Frontal cortex (tissue), 4 donors: ENCODE measurements around the gene MYO18B. TPM values are rescaled to one million over a fixed set of nuclear protein-coding genes. Genes with fewer than 3 reads are reported as not detected.

Source experiments
- DNase-seq, 2 donors: peaks; one replicate each; pipeline ENCODE4 v3.0.0; 2012; ENCODE audit warnings: low spot score in 2 of 2
- FAIRE-seq: peaks from 2 replicates; lab custom pipeline; 2012; peaks lifted over from hg19 to GRCh38; lab: Jason Lieb, UNC
- total RNA-seq: library from RNA; depleted of rRNA; stranded (reverse); fragments of >200 nt; gene quantifications from one replicate; pipeline ENCODE4 v1.2.3, GENCODE V29; 2014
- donor health status: control.
- donor health status: control.
- donor health status: control.

The MYO18B gene
- total RNA-seq, 1 donor from 2014 or later, result not detected

DNA sequence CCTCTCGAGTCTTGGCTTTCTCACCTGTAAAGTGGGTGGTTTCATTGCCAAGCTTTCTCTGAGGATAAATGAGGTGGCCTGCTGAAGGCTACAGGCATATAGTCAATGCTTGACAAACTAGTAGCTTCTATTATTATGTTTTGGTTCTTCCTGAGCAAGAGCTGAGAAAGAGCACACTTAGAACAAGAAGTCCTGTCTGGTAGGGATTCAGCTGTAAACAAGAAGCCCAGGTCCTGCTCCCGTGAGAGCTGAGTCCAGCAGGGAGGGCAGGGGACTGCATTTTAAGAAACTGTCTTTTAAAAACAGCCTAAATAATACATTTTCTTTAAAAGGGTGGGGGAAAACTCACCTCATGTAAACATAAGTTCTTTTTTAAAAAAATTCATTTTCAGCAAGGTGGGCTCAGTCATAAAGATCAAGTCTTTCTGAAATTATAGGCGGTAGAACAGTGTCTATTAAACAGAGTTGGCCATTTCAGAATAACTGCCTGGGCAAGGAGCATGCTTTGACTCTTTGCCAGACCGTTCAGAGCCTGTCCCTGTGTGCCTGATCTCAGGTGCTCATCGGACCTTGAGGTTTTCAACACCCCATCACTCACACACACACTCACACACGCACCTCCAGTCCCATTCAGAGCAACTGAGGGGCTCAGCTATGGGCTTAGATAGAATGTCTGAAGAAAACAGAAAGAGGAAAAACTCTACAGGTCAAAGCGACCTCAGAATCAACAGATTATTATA is 29.2 kb upstream of the MYO18B start:
- no peak for DNase-seq
- FAIRE-seq, result no peak

DNA sequence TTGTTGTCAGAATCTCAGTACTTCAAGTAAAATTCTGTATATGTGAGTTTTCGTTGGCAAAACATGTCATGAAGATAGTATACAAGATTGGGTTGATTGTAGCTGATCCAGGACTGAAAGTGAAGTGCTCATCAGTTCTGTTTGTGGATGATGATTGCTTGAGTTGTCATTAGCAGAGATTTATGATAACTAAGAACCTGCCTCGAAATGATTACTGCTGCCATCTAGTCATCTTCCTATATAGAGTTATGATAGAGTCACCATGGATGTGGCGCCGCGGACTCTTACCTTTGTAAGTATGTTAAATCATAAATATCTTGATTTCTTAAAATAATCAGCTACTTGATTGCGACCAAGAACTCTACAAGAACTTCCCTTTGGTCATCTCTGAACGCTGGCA is 27.9 kb upstream of the MYO18B start:
- DNase-seq (no peak), FAIRE-seq (no peak)

DNA sequence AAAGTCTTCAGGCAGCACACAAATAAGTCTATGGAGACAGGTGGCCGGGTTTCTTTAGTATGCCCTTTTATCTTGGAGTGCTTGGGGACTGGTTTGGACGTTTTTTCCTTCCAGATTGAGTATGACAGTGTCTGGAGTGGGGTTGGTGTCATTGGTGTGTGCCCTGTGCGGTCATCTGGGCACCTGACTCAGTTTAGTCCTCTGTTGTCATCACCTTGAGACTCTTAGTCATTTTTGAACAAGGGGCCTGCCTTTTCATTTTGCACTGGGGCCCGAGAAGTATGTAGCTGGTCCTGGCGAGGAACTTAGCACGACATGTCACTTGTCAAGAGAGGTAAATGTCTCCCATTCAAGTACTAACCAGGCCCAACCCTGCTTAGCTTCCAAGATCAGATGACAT is 27.2 kb upstream of the MYO18B start:
- FAIRE-seq (no peak), DNase-seq (no peak)

DNA sequence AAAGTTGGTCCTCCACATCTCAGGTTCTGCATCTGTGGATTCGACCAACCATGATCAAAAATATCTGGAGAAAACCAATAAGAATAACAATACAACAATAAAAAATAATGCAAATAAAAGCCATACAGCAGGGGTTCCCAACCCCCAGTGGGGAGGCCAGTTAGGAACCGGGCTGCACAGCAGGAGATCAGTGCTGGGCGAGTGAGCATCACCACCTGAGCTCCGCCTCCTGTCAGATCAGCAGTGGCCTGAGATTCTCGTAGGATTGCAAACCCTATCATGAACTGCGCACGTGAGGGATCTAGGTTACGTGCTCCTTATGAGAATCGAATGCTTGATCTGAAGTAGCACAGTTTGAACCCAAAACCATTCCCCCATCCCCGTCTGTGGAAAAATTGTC is 25.4 kb upstream of the MYO18B start:
- DNase-seq (no peak), FAIRE-seq (no peak)

DNA sequence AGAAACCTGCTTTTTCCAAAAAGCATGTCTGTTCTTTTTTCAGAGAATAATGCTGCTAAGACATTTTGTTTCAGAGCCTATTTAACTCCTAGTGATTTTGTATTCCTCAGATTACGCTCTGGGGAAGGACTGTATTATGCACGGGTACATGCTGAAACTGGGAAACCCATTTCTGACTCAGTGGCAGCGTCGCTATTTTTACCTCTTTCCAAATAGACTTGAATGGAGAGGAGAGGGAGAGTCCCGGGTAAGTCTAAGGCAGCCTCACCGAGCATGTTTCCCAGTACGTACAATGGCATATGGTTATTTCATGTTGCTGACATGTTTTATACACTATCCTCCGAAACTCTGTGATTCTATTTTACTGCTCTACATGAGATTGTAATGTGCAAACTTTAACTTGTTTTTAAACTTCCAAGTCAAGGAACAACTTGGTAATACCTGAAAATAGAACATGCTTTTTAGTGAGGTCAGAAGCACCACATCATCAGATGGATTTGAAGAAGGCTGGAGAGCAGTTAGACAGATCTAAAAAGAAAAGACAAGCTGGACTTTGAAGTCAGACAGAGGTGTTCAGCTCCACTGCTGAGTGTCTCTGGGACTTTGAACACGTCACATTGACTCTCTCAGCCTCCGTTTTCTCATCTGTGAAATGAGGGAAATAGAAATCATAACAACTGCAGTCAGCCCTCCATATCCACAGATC is 23.7 kb upstream of the MYO18B start:
- no peak for DNase-seq
- FAIRE-seq, result no peak

DNA sequence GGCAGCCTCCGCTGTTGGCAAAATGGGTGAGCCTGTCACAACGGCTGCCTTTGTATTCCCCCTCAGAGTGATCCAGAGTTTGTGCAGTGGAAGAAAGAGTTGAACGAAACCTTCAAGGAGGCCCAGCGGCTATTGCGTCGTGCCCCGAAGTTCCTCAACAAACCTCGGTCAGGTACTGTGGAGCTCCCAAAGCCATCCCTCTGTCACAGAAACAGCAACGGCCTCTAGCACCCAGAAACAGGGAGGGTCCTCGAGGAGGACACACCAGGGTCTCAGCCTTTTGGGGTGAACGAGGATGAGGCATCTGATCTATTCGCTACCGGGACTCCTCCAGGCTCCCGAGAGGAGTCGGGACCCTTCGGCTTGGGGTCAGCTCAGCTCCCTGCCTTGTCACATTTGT is 19.8 kb upstream of the MYO18B start:
- no peak for FAIRE-seq
- no peak for DNase-seq

DNA sequence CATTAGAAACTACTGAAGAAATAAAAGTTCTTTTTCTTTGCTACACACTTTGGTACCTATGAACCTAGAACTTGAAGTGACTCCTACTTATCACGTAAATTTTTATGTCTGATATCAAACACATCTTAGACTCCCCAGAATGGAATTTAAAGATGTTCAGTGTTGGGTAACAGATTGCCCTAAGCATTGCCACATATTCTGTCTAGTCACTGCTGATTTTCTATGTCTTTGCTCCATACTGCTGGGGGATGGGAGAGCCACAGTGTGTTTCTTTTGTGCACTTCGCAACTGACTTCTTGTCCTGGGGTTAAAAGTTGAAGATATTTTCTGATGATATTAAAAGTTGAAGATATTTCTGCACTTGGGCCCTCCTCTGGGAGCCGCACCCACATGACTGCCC is 19.4 kb upstream of the MYO18B start:
- no peak for FAIRE-seq
- DNase-seq, result no peak

GRCh38 chr22:25726241-25726640 is 15.7 kb upstream of the MYO18B start:
- no peak for FAIRE-seq
- DNase-seq, result no peak

DNA sequence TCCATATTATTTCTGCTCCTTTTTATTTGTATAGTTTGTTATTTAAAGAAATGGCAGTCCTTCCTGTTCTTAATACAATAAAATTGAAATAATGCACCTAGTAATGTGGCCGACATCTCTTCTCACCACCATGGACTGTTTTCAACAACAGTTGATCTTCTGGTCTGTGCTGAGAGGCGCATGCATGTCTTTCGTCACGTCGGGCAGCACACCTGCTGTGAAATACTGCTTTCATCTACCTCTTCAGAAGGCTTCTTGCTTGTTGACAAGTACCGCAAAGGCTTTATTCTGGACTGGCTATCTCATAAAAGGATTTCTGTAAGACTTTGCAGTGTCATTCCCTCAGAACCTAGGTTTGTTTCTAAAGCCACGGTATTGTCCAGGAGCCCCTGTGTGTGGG is 13.9 kb upstream of the MYO18B start:
- no peak for FAIRE-seq
- DNase-seq, result no peak

- no peak for FAIRE-seq
- DNase-seq, result no peak
Measured at GRCh38 chr22:25729016-25729995, 12.7 kb upstream of the MYO18B start.

DNA sequence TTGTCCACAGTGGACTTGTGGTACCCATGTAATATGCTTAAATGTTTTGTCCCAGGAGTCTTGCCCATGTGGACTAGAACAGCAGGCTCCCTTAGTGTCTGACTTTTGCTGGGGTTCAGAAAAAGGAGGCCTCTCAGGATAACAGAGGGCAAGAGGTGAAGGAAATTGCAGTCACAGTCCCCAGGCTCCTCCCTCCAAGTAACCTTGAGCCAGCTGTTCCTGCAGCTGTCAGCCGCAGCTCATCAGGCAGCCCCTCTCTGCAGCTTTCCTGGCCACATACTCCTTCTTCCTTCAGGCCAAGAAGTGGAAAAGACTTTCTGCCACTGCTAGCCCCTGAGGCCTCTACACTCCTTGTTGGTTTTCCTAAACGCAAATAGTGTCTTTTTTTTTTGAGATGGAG is 6.3 kb upstream of the MYO18B start:
- FAIRE-seq, result no peak
- no peak for DNase-seq

DNA sequence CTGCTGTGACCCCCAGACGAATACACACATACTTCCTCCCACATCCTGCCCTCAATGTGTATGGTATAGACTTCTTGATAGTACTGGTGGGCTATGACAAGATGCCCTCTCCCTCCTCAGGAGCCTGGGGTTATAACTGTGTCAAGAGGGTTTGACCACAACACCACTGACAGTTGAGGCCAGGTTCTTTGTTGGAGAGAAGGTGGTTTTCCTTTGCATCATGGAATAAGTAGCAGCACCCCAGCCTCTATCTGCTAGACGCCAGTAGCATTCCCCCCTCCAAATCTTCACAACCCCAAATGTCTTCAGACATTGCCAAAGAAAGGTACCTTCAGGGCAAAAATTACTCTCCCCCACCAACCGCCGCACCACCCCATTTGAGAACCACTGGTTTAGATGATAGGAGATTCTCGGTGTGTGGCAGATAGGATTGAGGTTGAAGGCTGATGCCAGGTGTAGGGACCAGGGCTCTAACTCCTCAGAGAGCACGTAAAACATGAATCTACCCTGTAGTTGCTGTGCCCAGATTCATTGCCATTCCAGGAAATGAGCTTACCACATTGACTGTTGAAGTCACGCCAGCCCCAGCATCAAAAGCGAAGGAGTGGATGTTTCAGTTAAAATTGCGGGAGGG is 5.5 kb upstream of the MYO18B start:
- FAIRE-seq (no peak), DNase-seq (no peak)

- DNase-seq (no peak), FAIRE-seq (no peak)
Measured at GRCh38 chr22:25739659-25740344, 2.2 kb upstream of the MYO18B start.

DNA sequence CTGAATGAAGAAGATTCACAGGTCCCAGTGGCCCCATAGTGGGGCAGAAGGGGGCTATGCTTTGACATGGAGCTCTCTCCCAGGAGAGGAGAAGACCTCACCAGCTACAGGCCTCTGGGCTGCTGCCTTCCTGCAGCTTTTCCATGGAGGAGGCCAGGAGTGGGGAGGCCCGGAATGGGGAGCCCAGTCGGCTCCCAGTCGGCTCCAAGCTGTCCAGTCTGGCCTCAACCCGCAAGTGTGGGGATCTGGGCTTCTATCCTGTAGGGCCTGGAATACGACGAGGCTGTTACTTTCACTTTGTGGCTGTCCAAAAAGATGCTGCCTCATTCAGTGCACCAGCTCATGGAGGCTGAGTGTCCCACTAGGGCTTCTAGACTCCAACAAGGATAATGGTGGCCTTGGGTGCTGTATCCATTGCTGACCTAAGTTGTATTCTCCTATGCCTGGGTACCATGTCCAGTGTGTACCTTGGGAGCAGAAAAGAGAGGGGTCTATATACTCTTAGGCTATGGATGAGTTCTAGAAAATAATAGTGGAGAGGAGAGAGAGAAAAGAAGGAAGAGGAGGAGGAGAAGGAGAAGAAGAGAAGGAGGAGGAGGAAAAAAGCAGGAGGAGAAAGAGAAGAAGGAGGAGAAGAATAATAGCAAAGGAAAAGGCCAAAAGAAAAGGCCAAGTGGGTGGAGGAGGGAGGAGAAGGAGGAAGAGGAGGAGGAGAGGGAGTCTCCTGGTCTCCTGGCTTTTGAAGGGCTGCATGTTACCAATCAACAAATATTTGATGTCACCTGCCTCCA is 1.1 kb downstream of the MYO18B start:
- DNase-seq (no peak), FAIRE-seq (no peak)

DNA sequence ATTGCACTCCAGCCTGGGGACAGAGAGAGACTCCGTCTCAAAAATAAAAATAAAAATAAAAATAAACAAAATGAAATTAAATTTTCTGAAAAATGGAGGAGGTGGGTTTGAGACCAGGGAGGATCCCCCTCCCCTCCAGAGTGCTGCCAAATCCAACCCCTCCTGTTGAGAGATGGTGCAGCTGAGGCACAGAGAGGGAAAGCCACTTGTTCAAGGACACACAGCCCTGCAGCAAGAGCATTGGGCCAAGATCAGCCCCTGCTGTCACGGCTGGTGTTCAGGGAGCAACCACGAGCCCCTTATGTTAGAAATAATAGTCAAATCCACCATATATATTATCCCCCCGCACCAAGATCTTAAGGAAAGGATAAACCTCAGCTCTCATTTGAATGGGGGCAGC is 2.7 kb downstream of the MYO18B start:
- DNase-seq, result no peak
- FAIRE-seq, result no peak

DNA sequence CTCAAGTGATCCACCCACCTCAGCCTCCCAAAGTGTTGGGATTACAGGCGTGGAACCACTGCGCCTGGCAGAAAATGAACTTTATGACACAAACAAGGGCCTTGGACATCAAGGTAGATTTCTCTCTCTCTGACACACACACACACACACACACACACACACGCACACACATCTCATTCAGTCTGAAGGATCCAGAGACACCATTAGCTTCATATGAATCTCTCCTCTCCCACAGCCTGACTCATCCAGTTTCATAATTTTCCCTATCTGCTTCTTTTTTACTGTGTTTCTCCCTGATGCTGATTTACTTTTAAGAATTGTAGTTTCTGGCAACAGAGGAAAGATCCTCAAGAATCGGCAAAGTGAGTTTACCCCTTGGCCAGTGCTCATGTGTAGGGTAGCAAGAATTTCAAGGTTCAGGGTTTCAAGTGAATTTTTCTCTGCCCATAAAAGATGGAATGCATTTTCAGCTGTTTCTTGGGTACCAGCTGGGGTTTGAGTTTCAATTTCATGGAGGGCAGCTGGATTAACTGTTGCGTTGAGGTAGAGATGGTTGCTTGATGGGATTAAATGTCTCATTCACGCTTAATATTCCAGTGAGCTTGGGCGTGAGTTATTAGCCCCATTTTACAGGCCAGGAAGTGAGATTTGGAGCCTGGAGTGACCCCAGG is 3.5 kb downstream of the MYO18B start:
- DNase-seq, result no peak
- no peak for FAIRE-seq

- FAIRE-seq, result no peak
- no peak for DNase-seq
Measured at GRCh38 chr22:25746012-25746373, 4.0 kb downstream of the MYO18B start.

GRCh38 chr22:25747245-25747944 is 5.4 kb downstream of the MYO18B start:
- no peak for FAIRE-seq
- DNase-seq, result no peak
